Measurements from ENCODE around the gene CA5A. TPM values are rescaled to one million over a fixed set of nuclear protein-coding genes. Genes with fewer than 3 reads are reported as not detected.
"Not testable (repeated sequence)": the region's sequence is repeated elsewhere in the genome, so short reads cannot be mapped to it uniquely, and the experiment has no call there.

The CA5A gene
- total RNA-seq, 1 experiment from 2014 or later, result not detected

DNA sequence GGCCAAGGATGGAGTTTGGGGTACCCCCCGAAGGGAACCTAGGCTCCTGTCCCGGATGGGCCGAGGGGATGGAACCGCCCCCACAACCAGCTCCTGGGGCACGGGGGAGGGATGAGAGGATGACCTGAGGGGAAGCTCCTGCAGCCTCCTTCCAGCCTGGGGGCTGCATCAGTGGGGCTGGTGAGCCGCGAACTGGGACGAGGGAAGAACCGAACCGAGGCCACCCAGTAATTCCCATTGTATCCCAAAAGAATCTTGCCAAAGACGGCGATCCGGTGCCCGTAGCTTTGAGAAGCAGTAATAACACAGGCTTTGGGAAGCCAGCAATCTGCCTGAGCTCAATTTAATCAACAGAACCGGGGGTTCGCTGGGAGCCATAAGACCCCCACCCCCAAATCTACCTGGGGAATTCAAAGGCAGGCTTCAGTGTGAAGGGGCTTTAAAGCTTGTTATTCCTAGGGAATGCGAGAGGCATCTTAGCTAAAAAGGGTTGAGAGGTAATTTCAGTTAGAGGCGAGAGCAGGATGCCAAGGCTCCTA is 66.4 kb downstream of the CA5A start:
- H3K9me2 ChIP-seq (replicated peaks; ENCODE audit: insufficient read depth, low read length); H3K4me2 ChIP-seq (ENCODE audit: low read depth, low read length, poor library complexity, severe bottlenecking); H3K9ac ChIP-seq (ENCODE audit: low read length); H3K9me3 ChIP-seq (ENCODE audit: low read length); H3K27ac ChIP-seq (ENCODE audit: low read length); H3K27me3 ChIP-seq (ENCODE audit: low read length); H2AFZ ChIP-seq (ENCODE audit: low read length); H3K4me3 ChIP-seq (ENCODE audit: low read length): not testable (repeated sequence)
- peaks cover 29% of the 10 kb centered on the region for H3K36me3 ChIP-seq (ENCODE audit: insufficient read depth, low read length)
- H3K4me1 ChIP-seq (ENCODE audit: low read length), result peaks cover 40% of the 10 kb centered on the region
- H3K79me2 ChIP-seq (ENCODE audit: low read length), result peaks cover 42% of the 10 kb centered on the region
- H4K20me1 ChIP-seq (ENCODE audit: insufficient read depth, low read depth, low read length), result peaks cover 36% of the 10 kb centered on the region
- peak; percentile 15 for DNase-seq

DNA sequence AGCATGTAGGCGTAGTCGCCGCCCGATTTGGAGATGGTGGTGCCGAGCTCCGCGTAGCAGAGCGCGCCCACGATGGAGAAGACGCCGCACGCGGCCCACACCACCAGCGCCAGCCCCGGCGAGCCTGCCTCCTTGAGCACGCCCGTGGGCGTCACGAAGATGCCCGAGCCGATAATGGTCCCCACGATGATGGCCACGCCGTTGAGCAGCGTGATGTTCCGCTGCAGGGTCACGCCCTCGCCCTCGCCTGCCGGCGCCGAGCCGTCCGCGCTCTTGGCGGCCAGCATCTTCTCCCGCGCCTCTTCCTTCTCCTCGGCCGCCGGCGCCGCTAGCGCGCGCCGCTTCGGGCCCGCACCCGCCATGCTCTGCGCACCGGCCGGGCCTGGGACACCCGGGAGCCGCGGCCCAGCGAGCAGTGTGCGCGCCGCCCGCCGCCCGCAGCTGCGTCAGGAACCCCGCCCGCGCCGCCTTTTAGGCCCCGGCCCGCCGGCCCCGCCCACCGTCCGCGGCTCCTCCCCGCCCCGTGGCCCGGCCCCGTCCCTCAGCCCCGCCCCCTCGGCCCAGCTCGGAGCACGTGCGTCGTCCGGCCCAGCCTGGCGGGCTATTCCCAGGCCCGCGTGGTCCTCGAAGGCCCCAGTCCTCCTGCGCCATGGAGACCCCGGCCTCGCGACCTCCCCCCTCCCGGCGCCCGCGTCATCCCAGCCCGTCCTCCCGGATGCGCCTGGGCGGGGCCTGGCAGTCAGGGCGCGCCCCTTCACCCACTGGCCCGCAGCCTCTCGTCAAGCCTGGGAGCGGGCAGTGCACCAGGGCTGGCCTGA is 67.1 kb downstream of the CA5A start, which contains the start of gene SLC7A5:
TSS of gene SLC7A5 (minus strand) at position 447 of the 818 bp plus-strand sequence. CDS start at position 362, 85 bp downstream.
- not testable (repeated sequence) for H2AFZ ChIP-seq (ENCODE audit: low read length); H3K9me3 ChIP-seq (ENCODE audit: low read length); H3K9me2 ChIP-seq (replicated peaks; ENCODE audit: insufficient read depth, low read length); H3K27me3 ChIP-seq (ENCODE audit: low read length)
- peak within 1 kb of the TSS; percentile 95 for H3K4me3 ChIP-seq (ENCODE audit: low read length)
- peak within 1 kb of the TSS; percentile 89 for H3K4me2 ChIP-seq (ENCODE audit: low read depth, low read length, poor library complexity, severe bottlenecking)
- H3K27ac ChIP-seq (ENCODE audit: low read length), result peak within 1 kb of the TSS; percentile 88
- peak within 1 kb of the TSS; percentile 94 for H3K9ac ChIP-seq (ENCODE audit: low read length)
- DNase-seq, result peak; percentile 96
- peaks cover 40% of the 10 kb centered on the region for H3K4me1 ChIP-seq (ENCODE audit: low read length)
- H3K36me3 ChIP-seq (ENCODE audit: insufficient read depth, low read length), result peaks cover 35% of the 10 kb centered on the region
- H4K20me1 ChIP-seq (ENCODE audit: insufficient read depth, low read depth, low read length), result peaks cover 43% of the 10 kb centered on the region
- peaks cover 49% of the 10 kb centered on the region for H3K79me2 ChIP-seq (ENCODE audit: low read length)

DNA sequence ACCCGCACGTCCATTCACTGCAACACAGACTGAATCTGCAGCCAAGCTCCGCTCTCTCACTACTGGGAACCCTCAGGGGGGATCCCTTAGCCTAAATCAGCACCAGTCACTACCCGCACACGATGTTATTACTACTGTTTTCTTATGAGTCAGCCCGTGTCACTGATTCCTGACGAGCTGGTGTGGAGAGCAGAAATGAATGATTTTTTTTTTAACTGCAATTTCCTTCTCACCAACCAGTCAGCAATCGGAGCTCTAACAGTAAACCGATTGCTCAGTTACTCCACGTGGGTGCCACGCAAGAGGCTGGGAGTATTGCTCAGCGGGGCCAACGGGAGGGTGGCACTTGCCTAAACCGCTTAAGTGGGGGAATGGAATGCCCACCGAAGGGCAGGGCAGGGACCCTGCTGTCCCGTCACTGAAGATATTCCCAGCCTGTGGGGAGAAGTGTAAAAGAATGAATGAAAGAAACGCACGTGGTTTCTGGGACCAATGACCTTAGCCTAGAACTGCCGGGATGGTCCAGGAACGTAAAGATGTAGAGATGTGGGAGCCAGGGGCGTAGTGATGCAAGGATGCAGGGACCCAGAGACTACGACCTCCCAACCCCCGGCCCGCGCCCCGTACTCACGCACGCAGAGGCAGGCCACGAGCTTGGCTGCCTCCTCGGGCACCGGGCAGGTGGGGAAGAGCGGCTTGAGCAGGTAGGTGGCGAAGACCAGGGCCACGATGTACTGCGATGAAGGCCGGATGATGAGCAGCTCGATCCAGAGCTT is 67.9 kb downstream of the CA5A start:
- not testable (repeated sequence) for H3K27me3 ChIP-seq (ENCODE audit: low read length); H3K9me3 ChIP-seq (ENCODE audit: low read length); H2AFZ ChIP-seq (ENCODE audit: low read length); H3K9me2 ChIP-seq (replicated peaks; ENCODE audit: insufficient read depth, low read length)
- H3K4me3 ChIP-seq (ENCODE audit: low read length), result peak overlapping the region; percentile 95
- H3K27ac ChIP-seq (ENCODE audit: low read length), result peak overlapping the region; percentile 88
- H3K9ac ChIP-seq (ENCODE audit: low read length), result peak overlapping the region; percentile 94
- H3K36me3 ChIP-seq (ENCODE audit: insufficient read depth, low read length), result peaks cover 35% of the 10 kb centered on the region
- peaks cover 47% of the 10 kb centered on the region for H4K20me1 ChIP-seq (ENCODE audit: insufficient read depth, low read depth, low read length)
- H3K4me1 ChIP-seq (ENCODE audit: low read length), result peaks cover 45% of the 10 kb centered on the region
- peaks cover 54% of the 10 kb centered on the region for H3K79me2 ChIP-seq (ENCODE audit: low read length)
- DNase-seq, result peak; percentile 60
- H3K4me2 ChIP-seq (ENCODE audit: low read depth, low read length, poor library complexity, severe bottlenecking), result peak overlapping the region; percentile 89

- Histone ChIP-seq H3K9ac (ENCODE audit: low read length) (peak overlapping the region; percentile 50), H3K4me1 (ENCODE audit: low read length) (peaks cover 64% of the 10 kb centered on the region)
Measured at GRCh38 chr16:87865902-87866555, 70.3 kb downstream of the CA5A start.

DNA sequence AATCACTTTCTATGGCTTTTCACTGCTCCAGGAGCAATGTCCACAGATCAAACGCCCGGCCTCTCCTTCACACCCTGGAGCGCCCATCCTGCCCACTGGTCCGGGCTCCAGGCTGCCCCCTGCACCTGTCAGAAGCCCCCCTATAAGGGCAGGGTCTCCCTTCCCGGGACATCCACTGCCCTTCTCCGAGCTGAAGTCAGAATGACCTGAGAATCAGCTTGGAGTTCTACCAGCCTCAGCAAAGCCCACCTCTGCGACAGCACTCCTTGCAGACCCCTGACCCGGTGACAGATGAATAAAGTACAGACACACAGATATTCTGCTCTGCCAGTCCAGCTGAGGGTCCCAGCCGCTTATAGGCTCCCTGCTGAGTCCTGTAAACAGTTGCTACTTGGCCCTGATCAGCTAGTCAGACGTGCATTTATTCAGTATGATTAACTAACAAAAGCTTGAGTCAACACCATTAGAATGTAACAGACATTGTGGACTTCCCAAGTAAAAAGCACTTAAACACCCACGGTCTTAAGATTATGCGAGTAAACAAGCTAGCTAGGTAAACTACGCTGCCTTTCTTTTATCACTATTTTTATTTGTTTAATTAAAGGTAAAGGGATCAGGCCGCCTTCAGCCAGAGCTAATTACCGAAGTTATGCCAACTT is 71.9 kb downstream of the CA5A start:
- H3K4me3 ChIP-seq (ENCODE audit: low read length), result peak overlapping the region; percentile 52; the same call in 1 of the 2 replicates
- H3K27ac ChIP-seq (ENCODE audit: low read length), result peak overlapping the region; percentile 35
- peaks cover 78% of the 10 kb centered on the region for H4K20me1 ChIP-seq (ENCODE audit: insufficient read depth, low read depth, low read length)
- no peaks in the 10 kb centered on the region for H3K9me2 ChIP-seq (replicated peaks; ENCODE audit: insufficient read depth, low read length)
- H2AFZ ChIP-seq (ENCODE audit: low read length), result no peak overlapping the region
- peaks cover 92% of the 10 kb centered on the region for H3K79me2 ChIP-seq (ENCODE audit: low read length)
- H3K9ac ChIP-seq (ENCODE audit: low read length), result 0 out of 2 replicates have a peak overlapping the region, but pooled peaks have one; percentile 32
- H3K4me1 ChIP-seq (ENCODE audit: low read length), result peaks cover 72% of the 10 kb centered on the region
- H3K4me2 ChIP-seq (ENCODE audit: low read depth, low read length, poor library complexity, severe bottlenecking), result peak overlapping the region; percentile 89
- H3K9me3 ChIP-seq (ENCODE audit: low read length), result no peaks in the 10 kb centered on the region
- no peaks in the 10 kb centered on the region for H3K27me3 ChIP-seq (ENCODE audit: low read length)
- peaks cover 48% of the 10 kb centered on the region for H3K36me3 ChIP-seq (ENCODE audit: insufficient read depth, low read length)
- peak; percentile 37 for DNase-seq

More at GRCh38 chr16:87865902-87866555, 70.3 kb downstream of the CA5A start:
- peak overlapping the region; percentile 88 for H3K27ac ChIP-seq (ENCODE audit: low read length)
- H3K79me2 ChIP-seq (ENCODE audit: low read length), result peaks cover 78% of the 10 kb centered on the region
- peaks cover 70% of the 10 kb centered on the region for H4K20me1 ChIP-seq (ENCODE audit: insufficient read depth, low read depth, low read length)
- H3K27me3 ChIP-seq (ENCODE audit: low read length); H2AFZ ChIP-seq (ENCODE audit: low read length); H3K9me3 ChIP-seq (ENCODE audit: low read length); H3K9me2 ChIP-seq (replicated peaks; ENCODE audit: insufficient read depth, low read length): not testable (repeated sequence)
- peak overlapping the region; percentile 95 for H3K4me3 ChIP-seq (ENCODE audit: low read length)
- H3K36me3 ChIP-seq (ENCODE audit: insufficient read depth, low read length), result peaks cover 45% of the 10 kb centered on the region
- peak; percentile 44 for DNase-seq
- peak overlapping the region; percentile 89 for H3K4me2 ChIP-seq (ENCODE audit: low read depth, low read length, poor library complexity, severe bottlenecking)

DNA sequence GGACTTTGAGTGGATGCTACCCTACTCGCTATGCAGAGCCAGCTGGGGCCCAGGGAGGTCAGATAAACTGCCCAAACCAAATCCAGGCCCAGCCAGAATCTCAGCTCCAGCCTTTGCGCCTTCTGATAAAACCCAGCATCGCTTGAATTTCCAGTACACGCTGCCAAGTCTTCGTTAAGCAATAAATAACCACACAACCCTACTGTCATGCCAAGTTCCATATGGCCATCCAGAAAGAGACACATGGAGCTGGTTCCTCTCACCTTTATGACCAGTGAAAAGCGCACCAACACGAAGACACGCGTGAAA is 73.0 kb downstream of the CA5A start:
- not testable (repeated sequence) for H2AFZ ChIP-seq (ENCODE audit: low read length); H3K9me2 ChIP-seq (replicated peaks; ENCODE audit: insufficient read depth, low read length); DNase-seq; H3K27me3 ChIP-seq (ENCODE audit: low read length); H3K9me3 ChIP-seq (ENCODE audit: low read length); H3K9ac ChIP-seq (ENCODE audit: low read length)
- Histone ChIP-seq H3K27ac (ENCODE audit: low read length) (0 out of 2 replicates have a peak overlapping the region, but pooled peaks have one; percentile 53), H3K36me3 (ENCODE audit: insufficient read depth, low read length) (peaks cover 50% of the 10 kb centered on the region), H3K4me3 (ENCODE audit: low read length) (peak overlapping the region; percentile 41; the same call in 1 of the 2 replicates), H4K20me1 (ENCODE audit: insufficient read depth, low read depth, low read length) (peaks cover 82% of the 10 kb centered on the region), H3K4me1 (ENCODE audit: low read length) (peaks cover 84% of the 10 kb centered on the region), H3K4me2 (ENCODE audit: low read depth, low read length, poor library complexity, severe bottlenecking) (peak overlapping the region; percentile 56), H3K79me2 (ENCODE audit: low read length) (peaks cover 94% of the 10 kb centered on the region)

DNA sequence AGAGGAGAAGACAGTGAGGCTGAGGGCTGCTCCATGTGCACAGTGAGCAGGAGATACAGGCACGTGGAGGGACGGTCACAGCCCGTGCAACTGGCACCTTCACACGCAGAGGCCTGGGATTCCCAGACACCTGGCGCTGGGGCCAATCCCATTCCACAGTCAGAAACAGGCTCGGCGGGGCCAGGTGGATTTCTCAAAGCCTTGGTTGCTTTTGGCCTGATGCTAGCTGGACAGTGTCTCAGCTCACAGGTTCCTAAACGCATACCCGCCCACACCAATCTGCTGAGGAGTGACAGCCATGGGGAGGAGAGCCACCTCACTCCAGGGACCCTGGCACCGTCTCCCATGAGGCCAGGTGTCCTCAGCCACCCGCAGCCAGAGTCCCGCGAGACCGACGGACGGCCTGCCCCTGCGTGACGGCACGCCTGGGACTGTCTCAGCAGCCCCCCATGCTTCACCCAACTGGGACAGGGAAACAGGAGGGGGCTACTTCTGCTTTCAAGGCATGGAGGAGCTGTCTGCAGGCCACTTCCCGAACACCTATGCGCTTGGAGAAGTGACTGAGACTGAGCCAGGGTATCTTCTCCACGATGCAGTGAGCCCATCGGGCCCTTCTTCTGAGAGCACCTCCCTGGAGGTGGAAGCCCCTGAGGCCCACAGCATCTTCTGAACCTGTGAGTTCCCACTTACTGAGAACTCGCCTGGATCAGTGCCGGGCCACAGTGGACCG is 73.6 kb downstream of the CA5A start:
- H3K9me2 ChIP-seq (replicated peaks; ENCODE audit: insufficient read depth, low read length); H3K27me3 ChIP-seq (ENCODE audit: low read length); H3K9me3 ChIP-seq (ENCODE audit: low read length); H2AFZ ChIP-seq (ENCODE audit: low read length); DNase-seq: not testable (repeated sequence)
- Histone ChIP-seq H3K36me3 (ENCODE audit: insufficient read depth, low read length) (peaks cover 52% of the 10 kb centered on the region), H3K4me1 (ENCODE audit: low read length) (peaks cover 89% of the 10 kb centered on the region), H3K4me2 (ENCODE audit: low read depth, low read length, poor library complexity, severe bottlenecking) (peak overlapping the region; percentile 56), H4K20me1 (ENCODE audit: insufficient read depth, low read depth, low read length) (peaks cover 82% of the 10 kb centered on the region), H3K9ac (ENCODE audit: low read length) (peak overlapping the region; percentile 43; the same call in 1 of the 2 replicates), H3K79me2 (ENCODE audit: low read length) (peaks cover 94% of the 10 kb centered on the region), H3K27ac (ENCODE audit: low read length) (peak overlapping the region; percentile 53), H3K4me3 (ENCODE audit: low read length) (peak overlapping the region; percentile 41; the same call in 1 of the 2 replicates)
